Measurements from ENCODE around the gene TCF3. TPM values are rescaled to one million over a fixed set of nuclear protein-coding genes. Genes with fewer than 3 reads are reported as not detected.
"Not testable (repeated sequence)": the region's sequence is repeated elsewhere in the genome, so short reads cannot be mapped to it uniquely, and the experiment has no call there.

Gene TCF3
- total RNA-seq, 1 experiment from 2014 or later = 95.8 TPM

GRCh38 chr19:1663227-1663626 is 10.8 kb upstream of the TCF3 start:
- H3K27ac ChIP-seq; DNase-seq; H3K4me3 ChIP-seq; H3K9me3 ChIP-seq (replicated peaks); H3K36me3 ChIP-seq: not testable (repeated sequence)
- peaks cover 11% of the 10 kb centered on the region for H3K27me3 ChIP-seq
- H3K4me1 ChIP-seq = peaks cover 27% of the 10 kb centered on the region

DNA sequence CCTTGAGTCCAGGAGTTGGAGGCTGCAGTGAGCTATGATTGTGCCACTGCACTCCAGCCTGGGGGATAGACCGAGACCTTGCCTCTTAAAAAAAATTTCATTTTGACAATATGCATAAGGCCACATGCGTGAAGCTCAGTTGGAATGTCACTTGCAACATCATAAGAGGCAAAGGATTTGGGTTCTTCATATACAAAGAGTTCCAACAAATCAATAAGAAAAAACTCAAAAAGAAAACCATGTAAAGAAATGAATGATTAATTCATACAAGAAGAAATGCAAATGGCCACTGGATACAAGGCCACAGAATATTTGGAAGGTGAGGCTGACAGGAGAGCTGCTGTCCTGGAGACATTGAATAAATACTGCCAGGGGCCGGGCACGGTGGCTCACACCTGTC is 9.6 kb upstream of the TCF3 start:
- DNase-seq = no peak
- H3K4me3 ChIP-seq = no peak overlapping the region
- no peaks in the 10 kb centered on the region for H3K9me3 ChIP-seq (replicated peaks)
- no peaks in the 10 kb centered on the region for H3K36me3 ChIP-seq
- no peak overlapping the region for H3K27ac ChIP-seq
- peaks cover 17% of the 10 kb centered on the region for H3K27me3 ChIP-seq
- H3K4me1 ChIP-seq = peaks cover 26% of the 10 kb centered on the region

GRCh38 chr19:1659084-1659427 is 6.6 kb upstream of the TCF3 start:
- Histone ChIP-seq H3K27me3 (peaks cover 17% of the 10 kb centered on the region), H3K27ac (no peak overlapping the region), H3K4me1 (peaks cover 23% of the 10 kb centered on the region), H3K4me3 (no peak overlapping the region), H3K36me3 (no peaks in the 10 kb centered on the region), H3K9me3 (replicated peaks) (no peaks in the 10 kb centered on the region)
- no peak for DNase-seq

- Histone ChIP-seq H3K27ac (no peak overlapping the region), H3K4me3 (no peak overlapping the region), H3K4me1 (peaks cover 23% of the 10 kb centered on the region), H3K9me3 (replicated peaks) (no peaks in the 10 kb centered on the region), H3K36me3 (no peaks in the 10 kb centered on the region), H3K27me3 (peaks cover 17% of the 10 kb centered on the region)
- peak in 1 of 2 experiments; percentile 42 for DNase-seq
Measured at GRCh38 chr19:1658150-1659083, 6.0 kb upstream of the TCF3 start.

DNA sequence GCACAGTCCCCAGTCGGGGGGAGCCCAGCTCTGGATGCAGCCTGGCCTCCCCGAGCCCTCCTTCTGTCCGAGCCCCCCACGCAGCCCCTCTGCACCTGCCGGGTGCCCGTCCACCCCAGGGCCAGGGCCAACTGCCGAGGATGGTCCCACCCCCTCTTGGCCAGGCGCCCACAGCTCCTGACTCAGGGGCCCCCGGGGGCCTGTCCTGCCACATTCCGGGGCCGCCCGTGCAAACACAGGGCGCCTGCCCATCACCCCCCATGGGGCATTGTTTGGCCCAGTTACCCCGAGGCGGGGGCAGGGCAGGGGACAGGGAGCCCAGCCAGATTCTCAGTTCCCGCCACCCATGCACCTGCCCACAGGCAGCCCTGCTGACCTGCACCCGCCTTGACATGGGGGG is 5.3 kb upstream of the TCF3 start:
- peaks cover 23% of the 10 kb centered on the region for H3K4me1 ChIP-seq
- no peak overlapping the region for H3K27ac ChIP-seq
- H3K36me3 ChIP-seq = no peaks in the 10 kb centered on the region
- H3K4me3 ChIP-seq = no peak overlapping the region
- H3K9me3 ChIP-seq (replicated peaks) = no peaks in the 10 kb centered on the region
- peaks cover 17% of the 10 kb centered on the region for H3K27me3 ChIP-seq
- peak; percentile 41 to 52 for DNase-seq

GRCh38 chr19:1656988-1657536 is 4.6 kb upstream of the TCF3 start:
- Histone ChIP-seq H3K27me3 (peaks cover 17% of the 10 kb centered on the region), H3K27ac (no peak overlapping the region), H3K9me3 (replicated peaks) (no peaks in the 10 kb centered on the region), H3K4me3 (no peak overlapping the region), H3K4me1 (peaks cover 23% of the 10 kb centered on the region), H3K36me3 (no peaks in the 10 kb centered on the region)
- DNase-seq = no peak

- peaks cover 23% of the 10 kb centered on the region for H3K4me1 ChIP-seq
- no peaks in the 10 kb centered on the region for H3K9me3 ChIP-seq (replicated peaks)
- no peak overlapping the region for H3K4me3 ChIP-seq
- no peak for DNase-seq
- H3K27me3 ChIP-seq = peaks cover 17% of the 10 kb centered on the region
- no peak overlapping the region for H3K27ac ChIP-seq
- no peaks in the 10 kb centered on the region for H3K36me3 ChIP-seq
Measured at GRCh38 chr19:1655987-1656608, 3.7 kb upstream of the TCF3 start.

DNA sequence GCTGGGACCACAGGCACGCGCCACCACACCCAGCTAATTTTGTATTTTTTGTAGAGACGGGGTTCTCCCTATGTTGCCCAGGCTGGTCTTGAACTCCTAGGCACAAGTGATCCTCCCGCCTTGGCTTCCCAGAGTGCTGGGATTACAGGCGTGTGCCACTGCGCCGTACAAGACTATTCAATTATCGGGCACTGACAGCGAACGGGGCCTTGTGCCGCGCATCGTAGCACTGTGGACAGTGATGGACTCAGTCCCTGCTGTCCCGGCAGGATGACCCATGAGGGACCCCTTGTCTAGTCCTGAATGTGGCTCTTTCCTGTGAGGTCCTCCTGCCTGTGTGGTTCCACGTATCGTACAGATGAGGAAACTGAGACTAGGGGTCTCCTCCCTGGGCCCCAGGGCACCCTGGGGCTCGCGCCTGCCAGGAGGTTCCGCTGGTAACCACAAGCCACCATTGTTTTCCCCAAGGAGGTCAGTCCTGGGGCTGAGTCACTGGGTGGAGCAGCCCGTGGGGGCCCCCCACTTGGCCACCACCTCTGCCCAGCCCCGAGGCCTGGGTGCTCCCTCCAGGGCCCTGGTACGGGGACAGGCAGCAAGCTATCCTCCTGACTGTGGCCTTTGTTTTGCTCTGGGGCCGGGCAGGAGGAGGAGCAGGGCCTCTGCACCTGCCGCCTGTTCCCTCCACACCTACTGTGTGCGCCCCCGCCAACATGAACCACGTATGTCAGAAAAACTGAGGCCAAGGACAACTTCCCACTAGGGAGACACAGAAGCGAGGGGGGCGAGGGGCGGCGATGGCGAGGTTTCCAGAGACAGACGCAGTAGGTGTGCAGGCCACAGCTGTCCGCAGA is 2.9 kb upstream of the TCF3 start:
- peak; percentile 47 to 58 for DNase-seq
- Histone ChIP-seq H3K4me1 (peaks cover 23% of the 10 kb centered on the region), H3K27me3 (peaks cover 17% of the 10 kb centered on the region), H3K9me3 (replicated peaks) (no peaks in the 10 kb centered on the region), H3K27ac (no peak overlapping the region), H3K36me3 (no peaks in the 10 kb centered on the region; the same call in 1 of the 2 replicates), H3K4me3 (no peak overlapping the region)

GRCh38 chr19:1654178-1654792 is 1.9 kb upstream of the TCF3 start:
- peaks cover 14% of the 10 kb centered on the region for H3K27me3 ChIP-seq
- no peak overlapping the region for H3K4me3 ChIP-seq
- H3K4me1 ChIP-seq = peaks cover 23% of the 10 kb centered on the region
- H3K36me3 ChIP-seq = peaks cover 9% of the 10 kb centered on the region
- DNase-seq = no peak
- no peaks in the 10 kb centered on the region for H3K9me3 ChIP-seq (replicated peaks)
- no peak overlapping the region for H3K27ac ChIP-seq

DNA sequence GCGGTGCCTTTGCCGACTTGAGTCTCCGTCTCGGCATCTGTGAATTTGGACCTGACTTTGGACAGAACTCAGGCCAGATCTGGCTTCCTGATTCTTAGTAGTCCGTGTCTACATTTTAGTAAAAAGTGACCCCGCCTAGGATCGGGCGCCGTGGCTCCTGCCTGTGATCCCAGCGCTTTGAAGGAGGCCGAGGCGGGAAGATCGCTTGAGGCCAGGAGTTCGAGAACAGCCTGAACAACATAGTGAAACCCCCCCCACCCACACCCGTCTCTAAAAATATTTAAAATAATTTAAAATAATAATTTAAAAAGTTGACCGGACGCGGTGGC is 849 bp upstream of the TCF3 start:
- peaks cover 7% of the 10 kb centered on the region; the same call in 1 of the 2 replicates for H3K27me3 ChIP-seq
- H3K27ac ChIP-seq = peak overlapping the region; percentile 100
- H3K4me1 ChIP-seq = peaks cover 20% of the 10 kb centered on the region
- DNase-seq = no peak
- H3K4me3 ChIP-seq = peak overlapping the region; percentile 73
- H3K9me3 ChIP-seq (replicated peaks) = no peaks in the 10 kb centered on the region
- peaks cover 19% of the 10 kb centered on the region for H3K36me3 ChIP-seq

GRCh38 chr19:1651568-1652291 is 685 bp downstream of the TCF3 start:
- Histone ChIP-seq H3K27ac (peak overlapping the region; percentile 49; the same call in 1 of the 2 replicates), H3K9me3 (replicated peaks) (no peaks in the 10 kb centered on the region), H3K36me3 (peaks cover 29% of the 10 kb centered on the region), H3K27me3 (no peaks in the 10 kb centered on the region), H3K4me1 (peaks cover 11% of the 10 kb centered on the region; the same call in 1 of the 2 replicates), H3K4me3 (peak overlapping the region; percentile 93)
- peak in 1 of 2 experiments; percentile 43 for DNase-seq

DNA sequence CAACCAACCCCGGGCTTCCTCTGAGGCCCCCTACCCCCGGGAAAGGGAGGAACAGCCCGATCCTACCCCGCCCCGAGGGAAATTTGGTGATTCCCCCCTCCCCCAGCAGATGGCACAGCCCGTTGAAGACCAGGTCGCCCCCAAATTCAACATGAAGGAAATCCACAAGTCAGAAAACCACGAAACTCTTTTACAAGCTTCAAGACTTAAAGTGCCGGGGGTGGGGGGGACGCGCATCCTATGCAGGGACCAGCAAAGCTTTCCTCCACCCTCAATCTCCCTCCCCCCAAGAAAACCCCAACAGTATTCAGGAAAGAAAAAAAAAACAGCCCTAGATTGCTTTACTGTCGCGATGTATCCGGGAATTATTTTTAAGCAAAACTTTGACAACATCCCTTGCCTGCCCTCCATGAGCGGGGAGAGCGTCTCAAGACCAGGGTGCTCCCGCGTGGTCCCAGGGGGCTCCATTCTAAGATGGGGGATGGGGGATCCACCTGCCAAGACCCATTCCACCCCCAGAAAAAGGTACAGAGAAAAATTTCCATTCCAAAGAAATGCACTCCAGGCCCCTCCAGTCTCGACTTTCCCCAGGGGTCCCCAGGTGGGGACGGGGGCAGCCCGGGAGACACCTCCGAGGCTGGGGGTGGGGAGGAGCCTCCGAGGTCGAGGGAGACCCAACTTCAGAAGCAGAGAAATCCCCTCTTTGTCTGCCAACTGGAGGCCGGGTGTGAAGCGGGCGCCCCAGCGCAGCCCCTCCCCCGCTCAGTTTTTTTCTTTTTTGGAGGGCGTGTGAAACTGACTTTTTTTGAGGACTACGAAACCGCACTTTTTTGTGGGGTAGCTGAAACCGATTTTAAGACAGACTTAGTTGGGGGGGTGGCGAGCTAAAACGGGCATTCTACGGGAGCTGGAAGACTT is 1.5 kb downstream of the TCF3 start:
- peak in 1 of 2 experiments; percentile 41 for DNase-seq
- Histone ChIP-seq H3K36me3 (peaks cover 36% of the 10 kb centered on the region), H3K27ac (peak overlapping the region; percentile 49; the same call in 1 of the 2 replicates), H3K4me3 (peak overlapping the region; percentile 93), H3K27me3 (no peaks in the 10 kb centered on the region), H3K4me1 (peaks cover 9% of the 10 kb centered on the region; the same call in 1 of the 2 replicates), H3K9me3 (replicated peaks) (no peaks in the 10 kb centered on the region)
